Activated effector memory CD4-positive, alpha-beta T cell treated with Interleukin-2 at 50 U/mL for 16 hours (primary cell): ENCODE results near the gene GARIN3.
"Not testable (repeated sequence)": the region's sequence is repeated elsewhere in the genome, so short reads cannot be mapped to it uniquely, and the experiment has no call there.

ENCODE experiments used
- DNase-seq: peaks from one replicate; pipeline ENCODE4 v3.0.0-alpha.2; 2020

GARIN3 gene

DNA sequence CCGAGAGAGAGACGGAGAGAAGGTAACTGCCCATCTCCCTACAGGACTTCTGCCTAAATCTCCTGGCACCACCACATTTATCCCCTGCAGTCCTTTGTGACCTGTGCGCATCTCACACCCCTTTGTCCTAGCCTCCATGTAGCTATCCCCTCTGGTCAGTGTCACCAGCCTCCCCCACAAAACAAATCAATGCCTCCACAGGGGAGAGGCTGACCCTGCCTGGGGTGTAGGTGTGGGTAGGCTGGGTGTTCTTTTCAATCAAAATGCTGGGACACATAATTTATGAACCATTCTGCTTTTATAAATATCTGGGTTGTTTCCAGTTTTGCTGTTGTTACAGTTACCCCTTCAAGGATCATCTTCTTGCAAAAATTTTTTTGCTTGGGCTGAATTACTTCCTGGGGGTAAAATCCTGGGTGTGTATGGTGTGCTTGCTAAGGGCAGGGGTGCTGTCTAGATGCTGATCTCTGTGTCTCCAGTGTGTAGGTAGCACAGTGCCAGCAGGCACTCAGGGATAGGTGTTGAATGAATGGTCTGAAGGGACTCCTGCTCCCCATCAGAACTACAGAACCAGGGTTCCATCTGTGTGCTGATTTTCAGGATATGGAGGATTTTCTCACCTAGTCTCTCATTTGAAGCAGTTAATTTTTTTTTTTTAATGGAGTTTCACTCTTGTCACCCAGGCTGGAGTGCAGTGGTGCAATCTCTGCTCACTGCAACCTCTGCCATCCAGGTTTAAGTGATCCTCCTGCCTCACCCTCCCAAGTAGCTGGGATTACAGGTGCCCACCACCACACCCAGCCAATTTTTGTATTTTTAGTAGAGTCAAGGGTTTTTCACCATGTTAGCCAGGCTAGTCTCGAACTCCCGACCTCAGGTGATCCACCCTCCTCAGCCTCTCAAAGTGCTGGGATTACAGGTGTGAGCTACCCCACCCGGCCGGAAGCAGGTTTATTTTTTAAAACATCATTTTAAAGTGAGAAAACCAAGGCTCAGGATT lies at the start of gene GARIN3:
Gene GARIN3 (minus strand): TSS at position 51 of the 1,000 bp plus-strand sequence. CDS start 96 bp downstream, outside the sequence.
- DNase-seq, result no peak

- DNase-seq, result no peak
Measured at GRCh38 chr5:157215514-157216167, 49.6 kb upstream of the GARIN3 start.

DNA sequence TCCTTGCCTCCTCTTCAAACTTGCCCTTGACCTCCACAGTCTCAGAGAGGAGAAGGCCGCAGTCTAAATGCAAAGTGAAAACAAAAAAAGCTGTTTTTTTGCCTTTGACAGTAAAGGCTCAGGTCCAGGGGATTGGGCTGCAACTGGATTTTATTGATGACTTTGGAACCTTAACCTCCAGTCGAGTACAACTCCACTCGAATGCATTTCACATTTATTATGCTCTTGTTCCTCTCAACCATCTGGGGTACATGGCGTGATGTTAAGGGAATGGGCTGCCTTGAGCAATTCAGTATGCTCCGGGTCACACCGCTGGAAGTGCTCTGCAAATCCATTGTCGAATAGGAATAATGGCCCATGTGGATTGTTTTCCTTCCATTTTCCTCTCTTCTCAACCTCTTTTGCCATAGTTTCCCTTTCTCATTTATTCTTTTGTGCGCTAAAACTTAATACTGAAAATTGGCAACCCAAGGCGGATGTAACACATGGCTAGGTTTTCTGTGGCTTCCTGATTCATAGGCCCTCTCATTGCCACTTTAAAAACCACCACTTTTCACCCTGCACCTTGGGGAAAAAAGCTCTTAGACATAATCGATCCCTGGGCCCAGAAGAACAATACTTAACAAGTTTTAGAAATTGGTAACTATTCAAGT lies 48.9 kb upstream of the GARIN3 start:
- no peak for DNase-seq

DNA sequence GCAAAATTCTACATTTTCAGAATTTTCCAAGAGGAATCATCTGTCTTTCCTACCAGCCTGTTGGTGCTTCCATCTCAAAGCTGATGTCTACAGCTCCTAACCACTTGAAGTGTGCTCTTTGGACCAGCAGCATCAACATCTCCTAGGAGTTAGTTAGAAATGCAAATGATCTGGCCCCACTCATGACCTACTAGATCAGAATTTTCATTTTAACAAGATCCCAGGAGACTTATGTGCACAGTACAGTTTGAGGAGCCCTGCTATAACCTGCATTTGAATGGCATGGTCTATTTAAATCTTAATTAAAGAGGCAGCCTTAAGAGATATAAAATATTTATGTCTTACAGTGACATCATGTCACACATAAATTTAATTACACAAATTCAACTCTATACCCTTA lies 48.4 kb upstream of the GARIN3 start:
- DNase-seq, result no peak

DNA sequence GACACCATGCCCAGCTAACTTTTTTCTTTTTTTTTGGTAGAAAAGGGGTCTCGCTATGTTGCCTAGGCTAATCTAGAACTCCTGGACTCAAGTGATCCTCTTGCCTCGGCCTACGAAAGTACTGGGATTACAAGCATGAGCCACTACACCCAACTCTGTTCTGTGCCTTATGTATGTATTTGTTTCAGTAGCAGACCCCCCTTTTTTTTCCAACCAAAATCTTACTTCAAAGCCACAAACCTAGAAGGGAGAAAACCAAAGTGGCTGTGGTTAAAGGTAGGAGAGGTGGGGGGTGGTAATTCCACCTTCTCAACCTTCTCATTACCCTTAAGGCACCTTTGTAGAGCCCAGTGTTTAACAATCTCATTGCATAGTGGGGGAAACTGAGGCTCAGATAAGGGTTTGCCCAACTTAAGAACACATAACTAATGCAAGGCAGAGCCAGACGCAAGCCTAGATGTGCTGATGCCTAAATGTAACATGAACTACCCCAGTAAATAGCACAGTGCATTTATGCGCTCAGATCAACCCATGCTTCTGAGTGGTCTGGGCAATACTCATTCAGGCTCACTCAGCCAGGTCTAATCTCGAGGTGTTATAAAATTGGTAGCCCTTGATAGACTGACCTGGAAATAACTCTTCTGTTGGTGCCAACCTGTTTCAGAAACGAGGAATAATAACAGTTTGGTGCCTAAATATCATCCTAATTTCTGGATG lies 47.6 kb upstream of the GARIN3 start:
- no peak for DNase-seq

GRCh38 chr5:157212307-157212706 lies 46.2 kb upstream of the GARIN3 start:
- DNase-seq, result no peak

- not testable (repeated sequence) for DNase-seq
Measured at GRCh38 chr5:157210652-157211051, 44.6 kb upstream of the GARIN3 start.

- DNase-seq, result no peak
Measured at GRCh38 chr5:157205708-157206107, 39.6 kb upstream of the GARIN3 start.

- DNase-seq, result no peak
Measured at GRCh38 chr5:157204765-157205164, 38.7 kb upstream of the GARIN3 start.

GRCh38 chr5:157203417-157203816 lies 37.4 kb upstream of the GARIN3 start:
- DNase-seq, result no peak

DNA sequence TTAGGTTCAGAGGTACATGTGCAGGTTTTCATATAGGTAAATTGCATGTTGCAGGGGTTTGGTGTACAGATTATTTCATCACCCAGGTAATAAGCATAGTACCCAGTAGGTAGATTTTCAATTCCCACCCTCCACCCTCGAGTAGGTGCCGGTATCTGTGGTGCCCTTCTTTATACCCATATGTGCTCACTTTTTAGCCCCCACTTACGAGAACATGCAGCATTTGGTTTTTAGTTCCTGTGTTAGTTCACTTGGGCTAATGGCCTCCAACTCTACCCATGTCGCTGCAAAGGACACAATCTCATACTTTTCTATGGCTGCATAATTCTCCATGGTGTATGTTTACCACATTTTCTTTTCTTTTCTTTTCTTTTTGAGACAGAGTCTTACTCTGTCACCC lies 35.8 kb upstream of the GARIN3 start:
- DNase-seq, result no peak

GRCh38 chr5:157198277-157198986 lies 32.4 kb upstream of the GARIN3 start:
- no peak for DNase-seq

DNA sequence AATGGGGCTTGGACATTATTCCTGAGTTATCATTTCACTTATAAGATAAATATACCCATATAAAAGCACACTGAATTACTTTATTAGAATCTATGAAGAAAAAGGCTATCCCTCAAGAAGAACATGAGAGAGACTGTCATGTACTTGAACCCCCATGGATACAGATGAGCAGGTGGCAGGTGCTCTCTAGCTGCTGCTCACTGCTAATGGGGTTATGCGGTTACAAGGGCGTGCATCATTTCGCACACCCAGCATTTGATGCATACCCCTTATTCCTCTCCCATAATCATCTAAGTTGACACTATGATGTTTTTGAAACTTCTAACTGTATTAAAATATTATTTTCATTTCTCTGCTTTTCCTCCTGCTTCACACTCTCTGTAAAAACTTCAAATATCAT lies 31.0 kb upstream of the GARIN3 start:
- no peak for DNase-seq

DNA sequence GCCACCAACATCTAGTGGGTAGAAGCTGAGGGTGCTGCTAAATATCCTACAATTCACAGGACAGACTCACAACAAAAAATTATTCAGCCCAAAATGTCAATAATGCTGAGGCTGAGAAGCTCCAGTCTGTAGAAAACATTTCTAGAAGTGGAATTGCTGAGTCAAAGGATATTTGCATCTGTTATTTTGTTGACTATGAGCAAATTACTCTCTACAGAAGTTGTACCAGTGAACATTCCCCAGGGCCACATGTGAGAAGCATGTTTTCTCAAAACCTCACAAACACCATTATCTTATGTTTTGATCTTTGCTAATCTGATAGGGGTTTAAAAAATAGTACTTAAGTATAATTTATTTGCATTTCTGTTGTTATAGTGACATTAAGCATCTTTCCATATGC lies 30.0 kb upstream of the GARIN3 start:
- no peak for DNase-seq

- DNase-seq, result no peak
Measured at GRCh38 chr5:157193699-157194424, 27.8 kb upstream of the GARIN3 start.

GRCh38 chr5:157189223-157189622 lies 23.2 kb upstream of the GARIN3 start:
- no peak for DNase-seq

- DNase-seq, result no peak
Measured at GRCh38 chr5:157188270-157188669, 22.2 kb upstream of the GARIN3 start.

- no peak for DNase-seq
Measured at GRCh38 chr5:157187046-157187754, 21.1 kb upstream of the GARIN3 start.

DNA sequence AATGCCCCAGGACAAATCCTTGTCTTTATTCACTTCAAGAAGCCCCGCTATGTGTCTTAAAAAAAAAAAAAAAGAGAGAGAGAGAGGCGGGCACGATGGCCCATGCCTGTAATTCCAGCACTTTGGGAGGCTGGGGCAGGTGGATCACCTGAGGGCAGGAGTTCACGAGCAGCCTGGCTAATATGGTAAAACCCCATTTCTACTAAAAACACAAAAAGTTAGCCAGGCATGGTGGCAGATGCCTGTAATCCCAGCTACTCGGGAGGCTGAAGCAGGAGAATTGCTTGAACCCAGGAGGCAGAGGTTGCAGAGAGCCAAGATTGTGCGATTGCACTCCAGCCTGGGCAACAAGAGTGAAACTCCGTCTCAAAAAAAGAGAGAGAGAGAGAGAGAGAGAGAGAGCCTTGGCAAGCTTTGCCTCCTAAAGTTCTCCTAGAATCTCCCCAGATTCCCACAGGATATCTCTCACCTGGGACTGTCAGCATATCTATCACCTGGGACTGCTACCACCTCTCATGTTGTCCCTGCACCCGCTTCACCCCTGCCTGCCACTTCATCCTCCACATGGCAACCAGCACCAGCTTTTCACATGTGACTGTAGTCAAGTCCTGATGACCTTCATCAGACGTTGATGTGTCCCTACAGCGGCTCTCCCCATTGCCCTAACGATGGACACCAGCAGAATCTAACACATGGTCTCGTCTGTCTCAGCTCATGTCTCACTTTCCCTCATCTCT lies 20.4 kb upstream of the GARIN3 start:
- DNase-seq, result no peak

DNA sequence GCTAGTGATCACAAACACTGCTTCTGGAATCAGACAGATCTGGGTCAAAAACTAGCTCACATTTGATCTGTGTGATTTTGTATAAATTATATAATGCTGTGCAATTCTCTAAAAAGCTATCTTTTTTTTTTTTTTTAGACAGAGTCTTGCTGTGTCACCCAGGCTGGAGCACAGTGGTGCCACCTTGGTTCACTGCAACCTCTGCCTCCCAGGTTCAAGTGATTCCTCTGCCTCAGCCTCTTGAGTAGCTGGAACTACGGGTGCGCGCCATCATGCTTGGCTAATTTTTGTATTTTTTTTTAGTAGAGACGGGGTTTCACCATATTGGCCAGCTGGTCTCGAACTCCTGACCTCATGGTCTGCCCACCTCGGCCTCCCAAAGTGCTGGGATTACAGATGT lies 19.1 kb upstream of the GARIN3 start:
- not testable (repeated sequence) for DNase-seq
